Parathyroid adenoma (tissue), 2 donors: ENCODE data around the gene URM1.

Source experiments
- H2AFZ ChIP-seq: fragments of 300-600 bp; sonication (generic); one replicate; pipeline ENCODE4 v1.7.0; 2017; ENCODE audit warnings: antibody characterized with exemption, mild to moderate bottlenecking
- H3K27ac ChIP-seq: fragments of 300-600 bp; sonication (generic); one replicate; pipeline ENCODE4 v1.7.0; 2017
- H3K27me3 ChIP-seq: fragments of 300-600 bp; sonication (generic); one replicate; pipeline ENCODE4 v1.7.0; 2017; ENCODE audit warnings: low read length; ENCODE audit not compliant: control insufficient read depth, insufficient read depth
- H3K36me3 ChIP-seq: fragments of 300-600 bp; sonication (generic); one replicate; pipeline ENCODE4 v1.7.0; 2017; ENCODE audit warnings: low read length; ENCODE audit not compliant: control insufficient read depth, insufficient read depth
- H3K4me1 ChIP-seq: fragments of 300-600 bp; sonication (generic); one replicate; pipeline ENCODE4 v1.7.0; 2017; ENCODE audit warnings: control low read depth
- H3K4me2 ChIP-seq: fragments of 300-600 bp; sonication (generic); one replicate; pipeline ENCODE4 v1.7.0; 2017; ENCODE audit warnings: low read length
- H3K4me3 ChIP-seq: fragments of 300-600 bp; sonication (generic); one replicate; pipeline ENCODE4 v1.7.0; 2017; ENCODE audit warnings: low read depth, low read length
- H3K79me2 ChIP-seq: fragments of 300-600 bp; sonication (generic); one replicate; pipeline ENCODE4 v1.7.0; 2017; ENCODE audit warnings: control low read depth
- H3K9ac ChIP-seq: fragments of 300-600 bp; sonication (generic); one replicate; pipeline ENCODE4 v1.7.0; 2017; ENCODE audit warnings: mild to moderate bottlenecking
- H3K9me3 ChIP-seq: fragments of 300-600 bp; sonication (generic); one replicate; pipeline ENCODE4 v1.7.0; 2017; ENCODE audit warnings: low read length; ENCODE audit not compliant: control insufficient read depth
- CTCF ChIP-seq: fragments of 300-600 bp; sonication (generic); IDR thresholded peaks from one replicate; pipeline ENCODE4 v1.7.0; 2017; ENCODE audit warnings: antibody characterized with exemption, mild to moderate bottlenecking
- donor health status: primary hyperparathyroidism.

URM1 gene

GRCh38 chr9:128349125-128349524, 22.0 kb upstream of the URM1 start:
- no peak overlapping the region for H3K4me2 ChIP-seq
- no peaks in the 10 kb centered on the region for H3K9me3 ChIP-seq
- H2AFZ ChIP-seq: no peak overlapping the region
- no peak overlapping the region for H3K4me3 ChIP-seq
- no peak for TF ChIP-seq CTCF
- no peaks in the 10 kb centered on the region for H3K4me1 ChIP-seq
- H3K9ac ChIP-seq: no peak overlapping the region
- no peaks in the 10 kb centered on the region for H3K36me3 ChIP-seq
- H3K27ac ChIP-seq: no peak overlapping the region
- no peaks in the 10 kb centered on the region for H3K27me3 ChIP-seq
- no peaks in the 10 kb centered on the region for H3K79me2 ChIP-seq

GRCh38 chr9:128349772-128350171, 21.4 kb upstream of the URM1 start:
- Histone ChIP-seq H3K4me2 (no peak overlapping the region), H3K9ac (no peak overlapping the region), H3K4me1 (no peaks in the 10 kb centered on the region), H2AFZ (no peak overlapping the region), H3K27ac (no peak overlapping the region), H3K36me3 (no peaks in the 10 kb centered on the region), H3K4me3 (no peak overlapping the region), H3K9me3 (no peaks in the 10 kb centered on the region), H3K79me2 (no peaks in the 10 kb centered on the region), H3K27me3 (no peaks in the 10 kb centered on the region)
- TF ChIP-seq CTCF: no peak

- no peak overlapping the region for H3K9ac ChIP-seq
- no peak overlapping the region for H3K4me3 ChIP-seq
- H3K27ac ChIP-seq: no peak overlapping the region
- H2AFZ ChIP-seq: no peak overlapping the region
- no peak for TF ChIP-seq CTCF
- no peaks in the 10 kb centered on the region for H3K4me1 ChIP-seq
- no peak overlapping the region for H3K4me2 ChIP-seq
- no peaks in the 10 kb centered on the region for H3K27me3 ChIP-seq
- no peaks in the 10 kb centered on the region for H3K9me3 ChIP-seq
- no peaks in the 10 kb centered on the region for H3K79me2 ChIP-seq
- H3K36me3 ChIP-seq: no peaks in the 10 kb centered on the region
Measured at GRCh38 chr9:128355451-128355850, 15.7 kb upstream of the URM1 start.

- Histone ChIP-seq H3K4me2 (no peak overlapping the region), H2AFZ (no peak overlapping the region), H3K27ac (no peak overlapping the region), H3K27me3 (no peaks in the 10 kb centered on the region), H3K4me1 (no peaks in the 10 kb centered on the region), H3K36me3 (no peaks in the 10 kb centered on the region), H3K9ac (no peak overlapping the region), H3K9me3 (no peaks in the 10 kb centered on the region), H3K4me3 (no peak overlapping the region), H3K79me2 (no peaks in the 10 kb centered on the region)
- TF ChIP-seq CTCF: no peak
Measured at GRCh38 chr9:128358090-128358489, 13.1 kb upstream of the URM1 start.

- no peak for TF ChIP-seq CTCF
- Histone ChIP-seq H2AFZ (no peak overlapping the region), H3K9ac (no peak overlapping the region), H3K4me2 (no peak overlapping the region), H3K9me3 (no peaks in the 10 kb centered on the region), H3K4me3 (no peak overlapping the region), H3K36me3 (no peaks in the 10 kb centered on the region), H3K4me1 (no peaks in the 10 kb centered on the region), H3K79me2 (no peaks in the 10 kb centered on the region), H3K27ac (no peak overlapping the region), H3K27me3 (no peaks in the 10 kb centered on the region)
Measured at GRCh38 chr9:128358861-128359260, 12.3 kb upstream of the URM1 start.
